H1 (cell line): ENCODE results near the gene ELFN2. TPM values are rescaled to one million over a fixed set of nuclear protein-coding genes. Genes with fewer than 3 reads are reported as not detected.

Experiments
- CTCF ChIA-PET: fragments of 300-600 bp; sonication (Branson Sonifier 250); formaldehyde crosslinking; loops from one replicate; lab custom pipeline; 2021; ENCODE audit not compliant: partially characterized antibody; lab: Charles Lee
- POLR2A ChIA-PET: fragments of 300-600 bp; sonication (Branson Sonifier 250); formaldehyde crosslinking; loops from one replicate; lab custom pipeline; 2021; ENCODE audit warnings: inconsistent platforms; ENCODE audit not compliant: partially characterized antibody; lab: Charles Lee
- DNase-seq, 2 experiments: peaks; one replicate each; pipeline versions ENCODE4 v3.0.0 to v3.0.0-alpha.2; 2010 to 2022; ENCODE audit warnings: low spot score in 2 of 2, low read depth in 1 of 2, mixed read lengths in 1 of 2
- FAIRE-seq: peaks from 2 replicates; lab custom pipeline; 2011; peaks lifted over from hg19 to GRCh38; lab: Jason Lieb, UNC
- H2AFZ ChIP-seq: 2 replicates; pipeline ENCODE4 v1.8.1; 2012; ENCODE audit warnings: low read length, inconsistent platforms
- H2AK5ac ChIP-seq: 2 replicates; pipeline ENCODE4 v1.6.1; 2013; ENCODE audit warnings: low read depth, low read length
- H2BK120ac ChIP-seq: replicated peaks from 2 replicates; pipeline ENCODE3; 2013; ENCODE audit warnings: low read depth, low read length, inconsistent platforms
- H2BK12ac ChIP-seq: 2 replicates; pipeline ENCODE4 v1.6.1; 2013; ENCODE audit warnings: low read depth, low read length
- H2BK15ac ChIP-seq: 2 replicates; pipeline ENCODE4 v1.6.1; 2013; ENCODE audit warnings: low read length
- H2BK20ac ChIP-seq: 2 replicates; pipeline ENCODE4 v1.6.1; 2013; ENCODE audit warnings: low read length
- H2BK5ac ChIP-seq: 2 replicates; pipeline ENCODE4 v1.6.1; 2013; ENCODE audit warnings: low read depth, low read length
- H3K14ac ChIP-seq: 2 replicates; pipeline ENCODE4 v1.6.1; 2013; ENCODE audit warnings: inconsistent platforms; ENCODE audit not compliant: insufficient read length
- H3K18ac ChIP-seq: 2 replicates; pipeline ENCODE4 v1.6.1; 2013; ENCODE audit warnings: low read length; ENCODE audit errors: extremely low read depth
- H3K23ac ChIP-seq: 2 replicates; pipeline ENCODE4 v1.6.1; 2013; ENCODE audit warnings: inconsistent platforms; ENCODE audit not compliant: insufficient read length
- H3K23me2 ChIP-seq: 2 replicates; pipeline ENCODE4 v1.6.1; 2013; ENCODE audit warnings: low read depth, low read length
- H3K27ac ChIP-seq: 2 replicates; pipeline ENCODE4 v1.6.1; 2011; ENCODE audit warnings: low read depth, low read length, inconsistent platforms
- H3K27me3 ChIP-seq, 4 experiments: replicated peaks in 1 of 4; 1 replicate in 1 of 4; 2 replicates in 3 of 4; pipeline versions ENCODE4 v1.6.1 to v1.8.1; 2011 to 2013; ENCODE audit warnings: low read length in 3 of 4, mild to moderate bottlenecking in 3 of 4, inconsistent platforms in 2 of 4, mixed read lengths in 2 of 4, moderate library complexity in 1 of 4; ENCODE audit not compliant: control insufficient read depth in 3 of 4, insufficient read depth in 3 of 4; ENCODE audit errors: extremely low read depth in 1 of 4
- H3K36me3 ChIP-seq, 4 experiments: 2 replicates each; pipeline versions ENCODE4 v1.6.1 to v1.8.1; 2011 to 2013; ENCODE audit warnings: mild to moderate bottlenecking in 4 of 4, low read length in 3 of 4, moderate library complexity in 2 of 4, control low read depth in 1 of 4, inconsistent platforms in 1 of 4; ENCODE audit not compliant: insufficient read depth in 4 of 4, control insufficient read depth in 2 of 4
- H3K4ac ChIP-seq: replicated peaks from 2 replicates; pipeline ENCODE3; 2013; ENCODE audit warnings: low read length, low read depth, mixed read lengths, inconsistent platforms; ENCODE audit not compliant: insufficient read length
- H3K4me1 ChIP-seq, 4 experiments: replicated peaks in 1 of 4; 1 replicate in 1 of 4; 2 replicates in 3 of 4; pipeline versions ENCODE4 v1.6.1 to v1.8.1; 2011 to 2013; ENCODE audit warnings: low read length in 3 of 4, inconsistent platforms in 2 of 4, mixed read lengths in 1 of 4; ENCODE audit not compliant: insufficient read depth in 4 of 4, control insufficient read depth in 3 of 4
- H3K4me2 ChIP-seq, 2 experiments: 2 replicates each; pipeline versions ENCODE4 v1.6.1 to v1.8.1; 2011 to 2013; ENCODE audit warnings: low read depth in 2 of 2, low read length in 2 of 2, control low read depth in 1 of 2, inconsistent platforms in 1 of 2, mild to moderate bottlenecking in 1 of 2; ENCODE audit not compliant: insufficient read depth in 1 of 2
- H3K4me3 ChIP-seq, 4 experiments: fragments of 200-600, 300-600 bp in 1 of 4; sonication (generic), shearing (Covaris generic), sonication (Bioruptor Twin) in 1 of 4; 2 replicates each; pipeline versions ENCODE4 v1.5.1 to v1.8.1; 2011 to 2016; ENCODE audit warnings: low read length in 4 of 4, low read depth in 3 of 4, control low read depth in 2 of 4, inconsistent platforms in 2 of 4, mild to moderate bottlenecking in 2 of 4, mixed read lengths in 1 of 4, moderate library complexity in 1 of 4; ENCODE audit not compliant: insufficient read depth in 2 of 4; ENCODE audit errors: extremely low read depth in 1 of 4
- H3K56ac ChIP-seq: replicated peaks from 2 replicates; pipeline ENCODE3; 2013; ENCODE audit warnings: low read depth, mild to moderate bottlenecking, mixed read lengths, low read length, inconsistent platforms; ENCODE audit not compliant: insufficient read length
- H3K79me1 ChIP-seq: 2 replicates; pipeline ENCODE4 v1.6.1; 2013; ENCODE audit warnings: low read depth, low read length, control low read depth
- H3K79me2 ChIP-seq, 2 experiments: 2 replicates each; pipeline versions ENCODE4 v1.6.1 to v1.8.1; 2012 to 2013; ENCODE audit warnings: low read length in 2 of 2, mild to moderate bottlenecking in 2 of 2, inconsistent platforms in 1 of 2; ENCODE audit not compliant: insufficient read depth in 2 of 2, control insufficient read depth in 1 of 2
- H3K9ac ChIP-seq, 4 experiments: replicated peaks in 1 of 4; 1 replicate in 1 of 4; 2 replicates in 3 of 4; pipeline versions ENCODE4 v1.6.1 to v1.8.1; 2011 to 2013; ENCODE audit warnings: low read depth in 3 of 4, low read length in 3 of 4, control low read depth in 2 of 4, mild to moderate bottlenecking in 2 of 4, moderate library complexity in 2 of 4, inconsistent platforms in 1 of 4; ENCODE audit errors: extremely low read depth in 1 of 4
- H3K9me3 ChIP-seq, 2 experiments: 2 replicates each; pipeline versions ENCODE4 v1.6.1 to v1.8.1; 2012 to 2013; ENCODE audit warnings: mild to moderate bottlenecking in 2 of 2, moderate library complexity in 2 of 2, control low read depth in 1 of 2, inconsistent platforms in 1 of 2, low read depth in 1 of 2, low read length in 1 of 2, mixed read lengths in 1 of 2; ENCODE audit not compliant: insufficient read depth in 2 of 2
- H4K20me1 ChIP-seq, 2 experiments: replicated peaks in 1 of 2; 2 replicates each; pipeline versions ENCODE3 to v1.8.1; 2011 to 2013; ENCODE audit warnings: inconsistent platforms in 2 of 2, low read length in 2 of 2, mild to moderate bottlenecking in 1 of 2; ENCODE audit not compliant: insufficient read depth in 2 of 2, control insufficient read depth in 1 of 2
- H4K5ac ChIP-seq: 2 replicates; pipeline ENCODE4 v1.6.1; 2013; ENCODE audit warnings: low read length, low read depth, mixed read lengths, inconsistent platforms; ENCODE audit not compliant: insufficient read length
- H4K8ac ChIP-seq: 2 replicates; pipeline ENCODE4 v1.8.0; 2013; ENCODE audit warnings: mild to moderate bottlenecking, moderate library complexity, low read length, inconsistent platforms; ENCODE audit not compliant: insufficient read depth; ENCODE audit errors: extremely low read depth
- H4K91ac ChIP-seq: replicated peaks from 2 replicates; pipeline ENCODE3; 2013; ENCODE audit warnings: low read length, mixed read lengths, inconsistent platforms; ENCODE audit not compliant: insufficient read length
- ASH2L ChIP-seq: fragments of 200-600, 300-600 bp; sonication (generic); IDR thresholded peaks from one replicate; pipeline ENCODE4 v1.7.1; 2017; ENCODE audit warnings: low read length
- BACH1 ChIP-seq: IDR thresholded peaks from 2 replicates; pipeline ENCODE4 v1.6.1; 2012; ENCODE audit warnings: low read length, improper control_type of control experiment
- CREB1 ChIP-seq: IDR thresholded peaks from 2 replicates; pipeline ENCODE4 v1.6.1; 2012; ENCODE audit warnings: inconsistent platforms
- CTCF ChIP-seq, 3 experiments: IDR thresholded peaks; 1 replicate in 2 of 3; 2 replicates in 1 of 3; pipeline versions ENCODE4 v1.5.1 to v1.6.1; 2011; ENCODE audit warnings: low read length in 3 of 3, mild to moderate bottlenecking in 3 of 3, inconsistent platforms in 2 of 3, low read depth in 1 of 3, moderate library complexity in 1 of 3; ENCODE audit not compliant: insufficient read depth in 1 of 3; ENCODE audit errors: control extremely low read depth in 1 of 3
- GABPA ChIP-seq: IDR thresholded peaks from 2 replicates; pipeline ENCODE4 v1.6.1; 2011; ENCODE audit warnings: mild to moderate bottlenecking, low read length, moderate library complexity, borderline replicate concordance; ENCODE audit not compliant: insufficient read depth
- KDM5A ChIP-seq: fragments of 200-600 bp; IDR thresholded peaks from 2 replicates; pipeline ENCODE4 v1.7.1; 2012; ENCODE audit warnings: mild to moderate bottlenecking, low read length, inconsistent platforms, mixed read lengths
- NANOG ChIP-seq: IDR thresholded peaks from 2 replicates; pipeline ENCODE4 v1.6.1; 2011; ENCODE audit warnings: low read length, low read depth, mild to moderate bottlenecking, inconsistent platforms; ENCODE audit not compliant: insufficient read depth, poor library complexity, severe bottlenecking
- NRF1 ChIP-seq: IDR thresholded peaks from 2 replicates; pipeline ENCODE4 v1.6.1; 2011; ENCODE audit warnings: mild to moderate bottlenecking, low read depth, low read length, improper control_type of control experiment
- SP2 ChIP-seq: IDR thresholded peaks from 2 replicates; pipeline ENCODE4 v1.6.1; 2012; ENCODE audit warnings: mild to moderate bottlenecking, low read length, inconsistent platforms
- TCF12 ChIP-seq: IDR thresholded peaks from 2 replicates; pipeline ENCODE4 v1.6.1; 2011; ENCODE audit warnings: low read depth, mild to moderate bottlenecking, low read length
- WGBS, 2 experiments: shearing (Covaris generic) in 1 of 2; methylation state at CpG; one replicate each; pipeline versions ENCODE4 v1.1.6 to v1.1.7; 2013 to 2015; ENCODE audit warnings: low lambda C conversion rate in 2 of 2, mixed read lengths in 2 of 2, inconsistent platforms in 1 of 2, low coverage in 1 of 2, missing lambda C conversion rate in 1 of 2; ENCODE audit not compliant: insufficient replicate concordance in 2 of 2, insufficient coverage in 1 of 2, insufficient read length in 1 of 2; ENCODE audit errors: extremely low coverage in 1 of 2, missing lambda C conversion rate in 1 of 2; 5-methylcytosine and 5-hydroxymethylcytosine counted together
- polyA plus RNA-seq, 7 experiments: library from polyadenylated mRNA; depleted of rRNA in 3 of 7; stranded (reverse) in 5 of 7; unstranded in 2 of 7; fragments of >200 nt in 5 of 7; fragments of 200-250 nt in 2 of 7; gene quantifications; 1 replicate in 5 of 7; 2 replicates in 1 of 7; 4 replicates in 1 of 7; pipeline versions ENCODE4 v1.2.1 to v1.2.3, GENCODE V29; 2011 to 2013; ENCODE audit warnings: missing spikeins in 2 of 7, mixed read lengths in 2 of 7
- total RNA-seq: library from RNA; stranded (reverse); fragmentation: NEBNext Ultra II Directional; extraction: Animal tissue kit (Norgen Biotek cat#: 25700); gene quantifications from 2 replicates; pipeline ENCODE4 v1.2.1, GENCODE V29; 2021

Gene ELFN2
- total and polyA plus RNA-seq, 2 of the 8 experiments (the other 6 are each of a cell fraction or from before 2014, with no cell fraction given): 0.63 to 0.88 TPM

- Histone ChIP-seq H3K23ac (no peak overlapping the region), H2BK12ac (no peak overlapping the region), H2BK120ac (no peak overlapping the region), H3K79me2 (no peaks in the 10 kb centered on the region), H4K8ac (no peak overlapping the region), H3K27me3 (no peaks in the 10 kb centered on the region), H4K20me1 (no peaks in the 10 kb centered on the region), H3K9ac (no peak overlapping the region), H3K4me2 (no peak overlapping the region), H2AFZ (no peak overlapping the region), H2BK5ac (no peak overlapping the region), H3K79me1 (no peaks in the 10 kb centered on the region), H3K23me2 (no peaks in the 10 kb centered on the region), H3K4me3 (no peak overlapping the region), H4K5ac (no peak overlapping the region), H4K91ac (no peak overlapping the region), H2BK15ac (0 out of 2 replicates have a peak overlapping the region, but pooled peaks have one; percentile 37), H2BK20ac (no peak overlapping the region), H3K9me3 (no peaks in the 10 kb centered on the region), H3K4me1 (no peaks in the 10 kb centered on the region; a peak in 2 of 7 replicates), H3K14ac (no peak overlapping the region), H3K27ac (no peak overlapping the region), H3K18ac (no peak overlapping the region), H3K36me3 (no peaks in the 10 kb centered on the region), H3K56ac (no peak overlapping the region), H3K4ac (no peak overlapping the region), H2AK5ac (no peak overlapping the region)
- peak; percentile 91 for FAIRE-seq
- WGBS, 2 experiments: 37% methylated on average over 4 of the region's 4 CpGs; no CpG with 5 or more reads in 1 of the 2 experiments
- CTCF ChIA-PET: interaction anchor here (0.6 to 8.2 kb wide), 41 partner anchors 8 to 343 kb away, joined by 3 to 119 read pairs (median 6); partner anchors contain the start of gene MFNG
- POLR2A ChIA-PET: no interaction called here
- peak; percentile 56 to 97 for DNase-seq
- TF ChIP-seq SP2 (no peak), TCF12 (no peak), NRF1 (no peak), NANOG (no peak), GABPA (peak; percentile 47; the same call in 1 of the 2 replicates), CREB1 (peak; percentile 45), CTCF (IDR thresholded peaks at IDR 0.05; ENCODE audit: control extremely low read depth in 1 of 3, insufficient read depth in 1 of 3, low read depth in 1 of 3, low read length in 3 of 3) (peak; percentile 97 to 99 (median 99)), BACH1 (0 out of 2 replicates have a peak, but pooled peaks have one; percentile 14), KDM5A (no peak), ASH2L (no peak)
Measured at GRCh38 chr22:37457093-37457893, 30.0 kb upstream of the ELFN2 start.
